AG09309 (cell line): ENCODE data around the gene RESF1.
"Not testable (repeated sequence)": the region's sequence is repeated elsewhere in the genome, so short reads cannot be mapped to it uniquely, and the experiment has no call there.

Source experiments
- DNase-seq: peaks from one replicate; pipeline ENCODE4 v3.0.0-alpha.2; 2010; ENCODE audit warnings: low read depth
- H3K4me3 ChIP-seq: 2 replicates; pipeline ENCODE4 v1.5.1; 2011; ENCODE audit warnings: mild to moderate bottlenecking, low read depth, low read length, moderate library complexity; ENCODE audit not compliant: control insufficient read depth
- TF ChIP-seq, protein P1 (sequence below): IDR thresholded peaks from 2 replicates; pipeline ENCODE4 v1.5.1; 2011; ENCODE audit warnings: mild to moderate bottlenecking, low read depth, low read length, inconsistent platforms; ENCODE audit not compliant: insufficient read depth, control insufficient read depth; ENCODE audit errors: missing control alignments

The RESF1 gene

DNA sequence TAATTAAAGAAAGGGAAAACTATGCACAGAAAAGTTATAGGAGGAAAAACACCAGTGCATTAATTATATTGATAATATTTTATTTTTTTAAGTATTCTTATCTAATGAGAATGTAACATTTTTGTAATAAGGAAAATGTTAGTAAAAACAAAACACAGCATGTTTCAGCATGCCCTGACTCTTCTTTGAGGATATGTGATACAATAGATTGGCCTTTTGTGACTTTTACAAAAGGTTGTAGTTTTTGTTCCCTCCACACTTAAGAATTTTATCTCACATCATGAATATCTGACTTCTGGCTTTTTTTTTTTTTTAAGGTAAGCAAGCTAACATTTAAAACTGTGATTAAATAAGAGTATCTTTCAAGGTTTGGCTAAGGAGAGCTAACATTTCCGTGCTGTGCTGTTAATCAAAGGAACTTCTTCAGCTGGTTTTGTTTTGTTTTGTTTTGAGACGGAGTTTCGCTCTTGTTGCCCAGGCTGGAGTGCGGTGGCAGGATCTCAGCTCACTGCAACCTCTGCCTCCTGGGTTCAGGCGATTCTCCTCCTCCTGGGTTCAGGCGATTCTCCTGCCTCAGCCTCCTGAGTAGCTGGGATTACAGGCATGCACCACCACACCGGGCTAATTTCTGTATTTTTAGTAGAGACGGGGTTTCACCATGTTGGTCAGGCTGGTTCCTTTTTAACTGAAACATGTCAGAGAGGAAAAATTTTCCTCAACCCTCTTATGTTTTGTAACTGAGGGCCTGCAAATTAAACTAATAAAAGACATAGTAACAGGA lies 30.8 kb upstream of the RESF1 start:
- TF ChIP-seq, protein P1, sequence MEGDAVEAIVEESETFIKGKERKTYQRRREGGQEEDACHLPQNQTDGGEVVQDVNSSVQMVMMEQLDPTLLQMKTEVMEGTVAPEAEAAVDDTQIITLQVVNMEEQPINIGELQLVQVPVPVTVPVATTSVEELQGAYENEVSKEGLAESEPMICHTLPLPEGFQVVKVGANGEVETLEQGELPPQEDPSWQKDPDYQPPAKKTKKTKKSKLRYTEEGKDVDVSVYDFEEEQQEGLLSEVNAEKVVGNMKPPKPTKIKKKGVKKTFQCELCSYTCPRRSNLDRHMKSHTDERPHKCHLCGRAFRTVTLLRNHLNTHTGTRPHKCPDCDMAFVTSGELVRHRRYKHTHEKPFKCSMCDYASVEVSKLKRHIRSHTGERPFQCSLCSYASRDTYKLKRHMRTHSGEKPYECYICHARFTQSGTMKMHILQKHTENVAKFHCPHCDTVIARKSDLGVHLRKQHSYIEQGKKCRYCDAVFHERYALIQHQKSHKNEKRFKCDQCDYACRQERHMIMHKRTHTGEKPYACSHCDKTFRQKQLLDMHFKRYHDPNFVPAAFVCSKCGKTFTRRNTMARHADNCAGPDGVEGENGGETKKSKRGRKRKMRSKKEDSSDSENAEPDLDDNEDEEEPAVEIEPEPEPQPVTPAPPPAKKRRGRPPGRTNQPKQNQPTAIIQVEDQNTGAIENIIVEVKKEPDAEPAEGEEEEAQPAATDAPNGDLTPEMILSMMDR, result no peak
- no peak overlapping the region for H3K4me3 ChIP-seq
- no peak for DNase-seq

DNA sequence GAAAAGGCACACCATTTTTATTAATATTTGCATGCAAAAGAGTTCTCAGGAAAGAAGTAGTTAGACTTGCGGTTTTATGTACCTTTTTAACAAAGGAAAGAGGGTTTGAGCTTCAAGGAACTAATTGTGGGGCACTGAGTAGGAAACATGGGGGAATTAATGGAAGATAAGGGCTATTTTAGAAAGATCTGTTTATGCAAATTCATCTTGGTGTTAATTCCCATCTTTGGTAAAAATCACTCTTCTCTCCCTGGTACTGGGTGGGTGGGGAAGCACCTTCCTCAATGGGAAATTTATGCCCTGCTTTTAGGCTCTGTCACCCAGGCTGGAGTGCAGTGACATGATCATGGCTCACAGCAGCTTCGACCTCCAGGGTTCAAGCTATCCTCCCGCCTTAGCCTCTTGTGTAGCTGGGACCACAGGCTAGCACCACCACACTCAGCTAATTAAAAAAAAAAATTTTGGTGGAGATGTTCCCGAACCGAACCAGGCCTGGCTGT lies 30.1 kb upstream of the RESF1 start:
- H3K4me3 ChIP-seq, result no peak overlapping the region
- TF ChIP-seq, protein P1, result no peak
- DNase-seq, result no peak

DNA sequence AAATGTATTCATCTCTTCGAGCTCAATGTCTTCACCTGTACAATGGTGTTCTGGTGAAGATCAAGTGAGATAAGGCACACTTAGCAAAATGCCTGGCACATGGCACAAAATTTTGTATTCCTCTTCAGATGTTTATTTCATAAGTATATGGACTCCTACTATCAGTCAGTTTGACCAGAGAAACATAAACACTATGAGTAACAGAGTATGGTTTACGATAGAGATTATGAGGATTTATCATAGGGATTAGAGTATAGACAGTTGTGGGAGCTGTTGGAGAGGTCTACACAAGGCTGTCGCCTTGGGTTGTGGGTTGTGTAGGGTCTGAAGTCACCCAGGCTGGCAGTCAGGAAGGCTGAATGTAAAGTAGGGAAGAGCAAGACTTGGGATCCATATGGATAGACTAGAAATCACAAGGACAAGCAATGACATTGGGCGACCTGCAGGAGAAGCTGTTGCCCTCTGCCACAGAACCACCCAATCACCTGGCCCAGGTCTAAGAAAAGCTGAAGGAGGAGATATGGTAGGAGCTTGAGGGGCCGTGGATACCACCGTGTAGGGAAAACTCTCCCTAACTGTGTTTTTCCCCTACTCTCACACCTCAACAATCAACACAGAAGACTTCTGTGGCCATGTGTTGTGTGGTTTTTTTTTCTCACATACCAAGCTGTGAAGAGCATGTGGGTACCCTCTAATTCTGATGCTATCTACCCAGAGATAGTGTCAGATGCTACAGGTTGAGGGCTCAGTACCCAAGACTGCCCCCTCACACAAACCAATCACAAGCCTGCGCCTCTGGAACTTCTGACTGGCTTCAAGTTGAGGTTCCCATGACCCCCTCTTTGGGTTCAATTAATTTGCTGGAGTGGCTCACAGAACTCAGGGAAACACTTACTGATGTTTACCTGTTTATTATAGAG lies 27.2 kb upstream of the RESF1 start:
- H3K4me3 ChIP-seq, result no peak overlapping the region
- no peak for DNase-seq
- TF ChIP-seq, protein P1, result no peak

DNA sequence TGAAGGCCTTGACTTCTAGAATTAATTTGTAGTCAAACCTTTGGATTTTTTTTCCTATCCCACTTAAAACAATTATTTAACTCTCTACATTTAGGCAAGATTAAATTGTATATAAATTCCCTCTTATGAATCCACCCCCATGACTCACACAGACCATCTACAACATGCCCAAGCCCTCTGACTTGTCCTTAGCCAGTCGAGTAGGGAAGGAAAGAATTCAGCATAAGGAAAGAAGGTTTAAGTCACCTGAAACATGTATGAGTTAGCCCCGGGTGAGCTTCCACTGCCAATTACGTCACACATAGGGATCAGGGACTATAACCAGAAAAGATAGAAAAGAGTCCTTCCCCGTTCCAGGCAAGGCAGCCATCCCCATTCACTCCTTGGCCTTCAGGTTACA lies 14.9 kb upstream of the RESF1 start:
- H3K4me3 ChIP-seq, result no peak overlapping the region
- TF ChIP-seq, protein P1, result no peak
- DNase-seq, result no peak

DNA sequence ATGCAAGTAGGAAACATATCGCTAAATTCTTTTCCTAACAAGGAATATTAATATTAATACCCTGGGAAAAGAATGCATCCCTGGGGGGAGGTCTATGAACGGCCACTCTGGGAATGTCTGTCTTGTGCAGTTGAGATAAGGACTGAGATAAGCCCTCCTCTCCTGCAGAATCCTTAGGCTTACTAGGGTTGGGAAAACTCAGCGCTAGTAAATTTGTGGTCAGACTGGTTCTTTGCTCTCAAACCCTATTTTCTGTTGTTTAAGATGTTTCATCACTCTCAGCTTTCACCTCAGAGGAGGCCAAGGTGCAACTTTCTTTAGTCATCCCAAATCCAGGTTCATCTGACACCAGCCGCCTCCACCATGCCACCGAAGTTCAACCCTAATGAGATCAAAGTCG lies 11.2 kb upstream of the RESF1 start:
- TF ChIP-seq, protein P1, result no peak
- DNase-seq, result no peak
- H3K4me3 ChIP-seq, result no peak overlapping the region

DNA sequence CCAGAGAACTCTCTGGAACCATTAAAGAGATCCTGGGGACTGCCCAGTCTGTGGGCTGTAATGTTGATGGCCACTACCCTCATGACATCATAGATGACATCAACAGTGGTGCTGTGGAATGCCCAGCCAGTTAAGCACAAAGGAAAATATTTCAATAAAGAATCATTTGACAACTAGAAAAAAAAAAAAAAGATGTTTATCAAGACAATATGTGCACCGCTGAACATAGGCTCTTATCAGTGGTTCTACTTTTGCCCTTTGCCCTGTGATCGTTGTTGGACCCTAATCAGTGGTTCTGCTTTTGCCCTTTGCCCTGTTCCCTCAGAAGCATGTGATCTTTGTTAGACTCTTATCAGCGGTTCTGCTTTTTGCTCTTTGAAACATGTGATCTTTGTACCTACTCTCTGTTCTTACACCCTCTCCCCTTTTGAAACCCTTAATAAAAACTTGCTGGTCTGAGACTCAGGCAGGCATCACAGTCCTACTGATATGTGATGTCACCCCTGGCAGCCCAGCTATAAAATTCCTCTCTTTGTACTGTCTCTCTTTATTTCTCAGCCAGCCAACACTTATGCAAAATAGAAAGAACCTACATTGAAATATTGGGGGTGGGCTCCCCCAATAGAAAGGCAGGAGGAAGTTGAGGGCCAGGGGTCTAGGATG lies 10.4 kb upstream of the RESF1 start:
- not testable (repeated sequence) for DNase-seq, H3K4me3 ChIP-seq

DNA sequence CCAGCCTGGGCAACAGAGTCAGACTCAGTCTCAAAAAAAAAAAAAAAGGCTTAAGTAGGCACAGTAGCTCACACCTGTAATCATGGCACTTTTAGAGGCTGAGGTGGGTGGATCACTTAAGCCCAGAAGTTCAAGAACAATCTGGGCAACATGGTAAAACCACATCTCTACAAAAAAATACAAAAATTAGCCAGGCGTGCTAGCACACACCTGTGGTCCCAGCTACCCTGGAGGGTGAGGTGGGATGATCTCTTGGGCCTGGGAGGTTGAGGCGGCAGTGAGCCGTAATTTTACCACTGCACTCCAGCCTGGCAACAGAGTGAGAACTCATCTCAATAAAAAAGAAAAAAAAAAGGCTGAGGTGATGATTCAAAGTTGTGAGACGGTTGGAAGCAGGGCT lies 9.1 kb upstream of the RESF1 start:
- no peak for DNase-seq
- TF ChIP-seq, protein P1, result no peak
- no peak overlapping the region for H3K4me3 ChIP-seq
